Inferior parietal cortex (tissue), 1 donor: ENCODE measurements around the gene PCCB.
A peak's percentile ranks its signal among the peaks of the same experiment; 100 is the strongest.
"Not testable (repeated sequence)": the region's sequence is repeated elsewhere in the genome, so short reads cannot be mapped to it uniquely, and the experiment has no call there.

Source experiments
- DNase-seq: peaks from one replicate; pipeline ENCODE4 v3.0.0-alpha.2; 2016; ENCODE audit errors: extremely low spot score

The PCCB gene

GRCh38 chr3:136262559-136262958 is 12.4 kb downstream of the PCCB start:
- DNase-seq = no peak

- DNase-seq = no peak
Measured at GRCh38 chr3:136263251-136263650, 13.1 kb downstream of the PCCB start.

- not testable (repeated sequence) for DNase-seq
Measured at GRCh38 chr3:136266468-136267125, 16.5 kb downstream of the PCCB start.

- DNase-seq = no peak
Measured at GRCh38 chr3:136267235-136267634, 17.1 kb downstream of the PCCB start.

- no peak for DNase-seq
Measured at GRCh38 chr3:136270179-136270578, 20.0 kb downstream of the PCCB start.

GRCh38 chr3:136271626-136272025 is 21.5 kb downstream of the PCCB start:
- DNase-seq = not testable (repeated sequence)

- DNase-seq = no peak
Measured at GRCh38 chr3:136276049-136276755, 26.1 kb downstream of the PCCB start.

GRCh38 chr3:136277115-136277514 is 27.0 kb downstream of the PCCB start:
- no peak for DNase-seq

GRCh38 chr3:136277634-136278033 is 27.5 kb downstream of the PCCB start:
- no peak for DNase-seq

- DNase-seq = no peak
Measured at GRCh38 chr3:136279092-136279491, 29.0 kb downstream of the PCCB start.

- DNase-seq = no peak
Measured at GRCh38 chr3:136280961-136281360, 30.8 kb downstream of the PCCB start.

- DNase-seq = no peak
Measured at GRCh38 chr3:136281966-136282520, 31.9 kb downstream of the PCCB start.

GRCh38 chr3:136283627-136284026 is 33.5 kb downstream of the PCCB start:
- no peak for DNase-seq

GRCh38 chr3:136291302-136291701 is 41.2 kb downstream of the PCCB start:
- no peak for DNase-seq

GRCh38 chr3:136292500-136292899 is 42.4 kb downstream of the PCCB start:
- no peak for DNase-seq

- no peak for DNase-seq
Measured at GRCh38 chr3:136293279-136293678, 43.1 kb downstream of the PCCB start.

- no peak for DNase-seq
Measured at GRCh38 chr3:136294176-136294575, 44.0 kb downstream of the PCCB start.

GRCh38 chr3:136296960-136297359 is 46.8 kb downstream of the PCCB start:
- DNase-seq = no peak

- no peak for DNase-seq
Measured at GRCh38 chr3:136297826-136298225, 47.7 kb downstream of the PCCB start.

GRCh38 chr3:136300444-136300843 is 50.3 kb downstream of the PCCB start:
- no peak for DNase-seq

- DNase-seq = no peak
Measured at GRCh38 chr3:136305879-136306278, 55.7 kb downstream of the PCCB start.

GRCh38 chr3:136311261-136311660 is 61.1 kb downstream of the PCCB start:
- no peak for DNase-seq

- peak; percentile 28 for DNase-seq
Measured at GRCh38 chr3:136311968-136312367, 61.8 kb downstream of the PCCB start.
